HFF-Myc (cell line): ENCODE data around the gene LZIC.

Experiments used
- DNase-seq: peaks from one replicate; pipeline ENCODE4 v3.0.0-alpha.2; 2011; ENCODE audit warnings: low read depth; ENCODE audit errors: extremely low read depth
- H3K4me3 ChIP-seq: replicated peaks from 2 replicates; pipeline ENCODE4 v1.5.1; 2011; ENCODE audit warnings: low read depth, mild to moderate bottlenecking, control low read depth, low read length
- CTCF ChIP-seq: IDR thresholded peaks from 2 replicates; pipeline ENCODE4 v1.5.1; 2012; ENCODE audit warnings: mild to moderate bottlenecking, low read depth, low read length, control low read depth; ENCODE audit errors: missing control alignments

Gene LZIC

GRCh38 chr1:9882296-9882944 is 60.8 kb downstream of the LZIC start:
- no peak for DNase-seq

DNA sequence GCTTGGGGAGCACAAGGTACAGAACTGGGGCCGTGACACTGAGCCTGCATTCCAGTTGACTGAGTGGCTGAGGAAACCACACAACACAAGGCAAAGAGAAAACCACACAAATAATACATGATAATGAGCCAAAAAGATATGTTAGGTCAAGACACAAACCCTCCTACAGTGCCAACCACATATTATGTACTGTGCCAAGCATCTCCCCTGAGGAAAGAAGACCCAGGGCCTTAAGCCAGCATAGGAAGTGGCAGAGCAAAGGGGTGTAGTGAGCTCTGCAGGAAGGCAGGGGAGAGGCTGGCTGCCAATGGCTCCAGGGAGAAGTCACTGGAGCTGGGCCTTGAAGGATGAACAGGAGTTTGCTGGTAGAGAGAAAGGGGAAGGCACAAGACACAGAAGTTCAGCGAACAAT is 61.3 kb downstream of the LZIC start:
- H3K4me3 ChIP-seq: no peak overlapping the region
- TF ChIP-seq CTCF: no peak
- DNase-seq: no peak

More at GRCh38 chr1:9882296-9882944, 60.8 kb downstream of the LZIC start:
- no peak for TF ChIP-seq CTCF
- H3K4me3 ChIP-seq: no peak overlapping the region
